HCT116 (cell line): ENCODE measurements around the gene GLRA3.

ENCODE experiments used
- CTCF ChIP-seq, 3 experiments: fragments of 200-600 bp in 1 of 3; sonication (generic) in 1 of 3; IDR thresholded peaks in 2 of 3; conservative IDR thresholded peaks in 1 of 3; 2 replicates each; pipeline ENCODE4 v1.5.1; 2012 to 2017; ENCODE audit warnings: low read depth in 2 of 3, low read length in 2 of 3, antibody characterized with exemption in 1 of 3, borderline replicate concordance in 1 of 3, control low read depth in 1 of 3, mild to moderate bottlenecking in 1 of 3, mixed read lengths in 1 of 3, mixed run types in 1 of 3, moderate library complexity in 1 of 3; ENCODE audit not compliant: insufficient read depth in 1 of 3
- EZH2 ChIP-seq: fragments of 200-600 bp; sonication (generic); IDR thresholded peaks from 2 replicates; pipeline ENCODE4 v1.6.1; 2017; ENCODE audit warnings: antibody characterized with exemption, mixed run types
- JUND ChIP-seq: IDR thresholded peaks from 2 replicates; pipeline ENCODE4 v1.6.1; 2012
- POLR2A ChIP-seq: IDR thresholded peaks from 2 replicates; pipeline ENCODE4 v1.7.0; 2011; ENCODE audit warnings: borderline replicate concordance; ENCODE audit not compliant: insufficient read depth, insufficient read length; ENCODE audit errors: extremely low read depth
- REST ChIP-seq: IDR thresholded peaks from 2 replicates; pipeline ENCODE4 v1.6.1; 2012; ENCODE audit warnings: low read depth

- TF ChIP-seq POLR2A (no peak), CTCF (IDR thresholded peaks at IDR 0.05 in 2 of 3, conservative IDR thresholded peaks at IDR 0.05 in 1 of 3; ENCODE audit: borderline replicate concordance in 1 of 3, insufficient read depth in 1 of 3, low read depth in 2 of 3, low read length in 2 of 3) (no peak), REST (no peak), EZH2 (no peak), JUND (no peak)
Measured at GRCh38 chr4:174753021-174753420, 76.0 kb downstream of the GLRA3 start.
